GM21526 (cell line): ENCODE measurements around the gene RAB34.
"Not testable (repeated sequence)": the region's sequence is repeated elsewhere in the genome, so short reads cannot be mapped to it uniquely, and the experiment has no call there.

Source experiments
- ATAC-seq: cut with Tn5 transposase; IDR thresholded peaks from one replicate; pipeline ENCODE4 v1.9.1; 2021; ENCODE audit warnings: moderate library complexity; ENCODE audit not compliant: unreplicated experiment, low FRiP score

Gene RAB34

DNA sequence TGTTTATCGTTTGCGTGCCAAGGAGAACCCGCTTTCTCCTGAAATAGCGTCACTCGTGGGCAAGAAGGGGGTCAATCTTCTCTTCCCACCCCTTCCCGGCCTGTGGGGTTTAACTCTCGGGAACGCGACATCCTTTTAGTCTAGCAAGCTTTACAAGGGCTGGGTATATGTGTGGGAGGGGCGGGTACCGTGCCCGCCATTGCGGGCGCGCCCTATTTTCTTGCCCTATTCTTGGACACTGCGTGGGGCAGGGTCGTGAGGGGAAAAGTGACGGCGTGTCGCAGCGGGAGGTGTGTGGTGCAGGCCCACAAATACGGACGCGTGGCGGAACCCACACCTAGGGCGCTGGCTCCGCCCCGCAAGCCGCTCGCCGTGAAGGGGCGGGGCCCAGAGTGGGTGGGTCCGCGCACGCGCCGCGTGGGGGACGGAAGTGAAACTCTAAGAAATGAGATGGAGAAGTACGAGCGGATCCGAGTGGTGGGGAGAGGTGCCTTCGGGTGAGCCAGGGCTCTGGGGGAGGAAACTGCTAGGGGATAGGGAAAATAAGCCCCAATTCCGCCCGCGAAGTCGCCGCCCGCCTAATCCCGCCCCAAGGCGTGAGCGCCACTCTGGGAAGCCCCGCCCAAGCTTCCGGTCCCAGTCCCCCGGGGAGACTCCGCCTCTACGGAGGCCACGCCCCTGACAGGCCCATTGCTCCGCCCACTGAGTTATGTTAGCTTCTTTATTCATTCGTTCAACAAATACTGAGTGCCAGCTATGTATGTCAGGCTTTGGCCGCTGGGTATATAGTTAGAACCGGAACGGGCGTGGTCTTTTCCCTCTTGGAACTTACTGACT, 10.9 kb upstream of the RAB34 start, which contains the start of gene NEK8:
Gene NEK8 (plus strand): TSS at position 425 of the 837 bp plus-strand sequence. CDS start 26 bp downstream, at position 451.
- peak; percentile 36 for ATAC-seq

DNA sequence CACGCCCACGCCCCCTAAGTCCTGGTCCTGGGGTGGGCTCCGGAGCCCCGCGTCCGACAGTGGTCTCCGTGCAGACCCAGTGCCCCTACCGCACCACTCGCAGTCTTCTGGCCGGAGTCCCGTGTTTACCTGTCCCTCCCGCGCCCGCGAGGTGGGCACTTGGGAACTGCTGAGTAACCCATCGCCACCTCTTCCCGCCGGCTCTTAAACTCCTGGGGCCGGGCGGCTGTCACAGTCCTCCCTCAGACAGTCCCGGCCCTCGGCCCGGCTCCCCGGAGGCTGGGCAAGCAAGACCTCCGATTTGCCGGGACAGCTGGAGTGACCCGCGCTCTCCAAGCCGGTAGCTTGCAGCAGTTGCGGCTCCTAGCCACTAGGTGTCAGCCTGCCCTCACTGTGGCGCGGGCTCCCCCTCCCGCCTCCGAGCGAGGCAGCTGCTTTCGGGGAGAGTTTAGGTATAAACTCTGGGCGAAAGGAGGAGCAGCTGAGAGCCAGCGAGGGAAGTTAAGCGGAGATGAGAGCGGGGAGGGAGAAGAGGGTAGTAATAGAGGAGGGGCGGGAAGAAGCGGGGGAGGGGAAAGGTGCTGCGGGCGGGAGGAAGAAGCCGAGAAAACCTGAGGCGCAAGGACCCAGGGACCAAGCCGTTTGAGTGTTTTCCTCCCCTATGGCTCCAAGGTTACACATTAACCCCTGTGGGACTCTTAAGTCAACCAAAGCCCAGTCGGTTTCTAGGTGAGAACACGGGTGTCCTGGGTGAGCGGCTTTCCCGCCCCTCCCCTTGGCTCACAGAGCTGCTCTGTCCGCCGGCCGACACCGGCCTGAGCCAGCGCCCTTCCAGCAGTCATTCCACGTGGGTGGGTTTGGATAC, 9.2 kb upstream of the RAB34 start:
- peak; percentile 33 for ATAC-seq

DNA sequence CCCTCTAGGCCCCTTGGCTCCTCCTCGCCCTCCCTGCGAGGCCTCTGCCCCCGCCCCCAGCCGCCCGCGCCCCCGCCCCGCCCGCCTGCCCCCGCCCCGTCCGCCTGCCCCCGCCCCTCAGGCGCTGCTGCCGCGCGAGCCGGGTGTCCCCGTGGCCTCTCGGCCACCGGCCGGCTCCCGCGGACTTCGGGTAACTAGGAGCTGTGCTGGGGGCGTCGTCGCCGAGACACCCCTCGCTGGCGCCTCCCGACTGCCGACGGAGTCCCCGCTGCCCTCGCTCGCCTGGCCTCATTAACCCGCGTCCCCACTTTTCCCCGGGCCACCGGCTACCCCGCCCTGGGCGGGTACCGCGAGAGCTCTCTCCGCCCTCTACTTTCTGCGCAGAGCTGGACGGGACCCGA, 8.6 kb upstream of the RAB34 start, which contains the start of gene TLCD1:
Gene TLCD1 (minus strand): TSS at position 8 of the 401 bp plus-strand sequence. CDS start 136 bp downstream, outside the sequence.
- peak; percentile 12 for ATAC-seq

DNA sequence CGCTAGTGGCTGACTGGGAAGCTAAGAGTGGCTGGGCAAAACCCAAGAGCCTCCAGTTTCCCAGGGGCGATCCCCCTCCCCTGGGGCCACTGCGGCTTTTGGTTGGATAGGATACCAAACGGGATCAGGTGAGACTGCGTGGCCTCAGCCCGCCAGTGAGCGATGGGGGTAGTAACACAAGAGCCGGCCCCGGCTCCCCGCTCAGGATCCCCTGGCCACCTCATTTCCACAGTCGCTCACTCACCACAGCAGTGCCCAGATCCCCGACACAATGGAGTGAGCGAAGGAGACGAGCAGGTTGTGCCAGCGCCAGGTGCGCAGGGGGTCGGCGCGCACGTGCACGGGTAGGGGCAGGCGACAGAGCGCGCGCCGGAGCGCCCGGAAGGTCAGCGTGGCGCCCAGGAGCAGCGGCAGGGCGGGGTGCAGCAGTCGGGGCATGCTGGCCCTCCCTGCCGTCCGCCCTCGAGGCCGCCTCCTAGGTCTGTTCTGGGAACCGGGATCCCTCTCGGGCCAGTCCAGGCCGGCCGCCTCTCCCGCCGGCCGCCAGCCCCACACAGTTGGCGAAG, 8.1 kb upstream of the RAB34 start:
- ATAC-seq, result peak; percentile 12

DNA sequence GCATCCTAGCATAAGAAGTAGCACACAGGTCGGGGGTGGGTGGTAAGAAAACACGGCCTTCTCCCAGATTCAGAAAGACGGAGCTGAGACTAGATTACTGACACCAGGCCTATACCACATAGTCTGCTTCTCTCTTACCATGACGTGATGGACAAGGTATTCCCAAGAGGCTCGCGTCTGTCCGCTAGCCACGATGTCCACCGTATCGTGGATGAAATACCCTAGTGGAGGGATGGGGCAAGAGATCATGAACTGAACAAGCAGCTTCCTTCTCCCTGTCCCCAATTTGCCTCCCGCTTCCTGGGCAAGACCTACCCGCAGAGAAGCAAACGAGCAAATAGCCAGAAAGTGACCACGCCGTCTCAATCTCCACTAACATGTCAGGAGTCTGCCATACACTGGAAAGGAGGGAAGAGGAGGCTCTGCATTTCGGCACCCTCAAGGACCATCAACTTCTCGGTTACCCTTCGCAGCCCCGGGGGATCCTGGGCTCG, 7.5 kb upstream of the RAB34 start:
- ATAC-seq, result no peak

DNA sequence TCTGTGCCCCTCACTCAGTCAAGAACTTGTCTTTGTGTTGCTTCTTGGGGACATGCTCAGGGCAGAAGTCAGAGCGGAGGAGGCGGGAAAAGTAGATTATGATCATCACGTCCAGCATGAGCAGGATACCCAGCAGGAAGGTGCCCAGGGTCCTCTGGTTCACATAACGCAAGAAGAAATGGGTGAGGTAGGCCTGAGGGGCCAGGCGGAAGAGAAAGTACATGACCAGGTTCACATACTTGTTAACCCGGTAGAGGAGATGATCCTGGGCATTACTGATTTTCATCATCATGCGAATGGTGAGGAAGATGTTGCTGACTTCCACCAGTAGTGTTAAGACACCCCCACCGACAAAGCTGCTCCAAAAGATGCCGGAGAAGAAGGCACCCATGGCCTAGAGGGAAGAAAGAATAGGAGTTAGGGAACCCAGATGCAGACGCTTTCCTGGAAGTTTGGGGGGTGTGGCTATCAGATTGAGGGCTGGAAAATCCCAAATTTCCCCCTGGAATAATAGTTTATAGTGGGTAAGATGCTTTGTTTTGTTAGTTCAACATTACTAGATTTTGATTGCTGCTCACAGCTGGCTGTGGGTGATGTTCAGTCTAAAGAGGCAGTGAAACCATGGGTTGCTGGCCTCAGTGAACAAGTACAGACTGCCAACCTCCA, 7.0 kb upstream of the RAB34 start:
- ATAC-seq, result no peak

DNA sequence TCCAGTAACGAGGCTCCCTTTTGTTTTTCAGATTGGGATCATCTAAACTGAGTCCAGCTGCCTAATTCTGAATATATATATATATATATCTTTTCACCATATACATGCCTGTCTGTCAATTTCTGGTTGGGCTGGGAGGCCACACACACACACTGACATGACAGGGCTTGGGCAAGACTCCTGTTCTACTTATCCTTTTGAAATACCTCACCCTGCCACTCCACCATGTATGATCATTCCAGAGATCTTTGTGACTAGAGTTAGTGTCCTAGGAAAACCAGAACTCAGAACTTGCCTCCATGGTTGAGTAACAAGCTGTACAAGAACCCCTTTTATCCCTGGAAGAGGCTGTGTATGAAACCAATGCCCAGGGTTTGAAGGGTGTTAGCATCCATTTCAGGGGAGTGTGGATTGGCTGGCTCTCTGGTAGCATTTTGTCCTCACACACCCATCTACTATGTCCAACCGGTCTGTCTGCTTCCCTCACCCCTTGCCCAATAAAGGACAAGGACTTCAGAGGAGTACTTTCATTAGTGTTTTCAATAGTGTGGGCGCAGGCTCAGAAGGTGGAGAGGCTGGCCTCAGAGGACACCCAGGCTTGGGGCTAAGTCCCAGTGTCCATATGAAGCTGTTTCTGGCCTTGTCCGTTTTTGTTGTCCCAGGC, 6.3 kb upstream of the RAB34 start:
- not testable (repeated sequence) for ATAC-seq

DNA sequence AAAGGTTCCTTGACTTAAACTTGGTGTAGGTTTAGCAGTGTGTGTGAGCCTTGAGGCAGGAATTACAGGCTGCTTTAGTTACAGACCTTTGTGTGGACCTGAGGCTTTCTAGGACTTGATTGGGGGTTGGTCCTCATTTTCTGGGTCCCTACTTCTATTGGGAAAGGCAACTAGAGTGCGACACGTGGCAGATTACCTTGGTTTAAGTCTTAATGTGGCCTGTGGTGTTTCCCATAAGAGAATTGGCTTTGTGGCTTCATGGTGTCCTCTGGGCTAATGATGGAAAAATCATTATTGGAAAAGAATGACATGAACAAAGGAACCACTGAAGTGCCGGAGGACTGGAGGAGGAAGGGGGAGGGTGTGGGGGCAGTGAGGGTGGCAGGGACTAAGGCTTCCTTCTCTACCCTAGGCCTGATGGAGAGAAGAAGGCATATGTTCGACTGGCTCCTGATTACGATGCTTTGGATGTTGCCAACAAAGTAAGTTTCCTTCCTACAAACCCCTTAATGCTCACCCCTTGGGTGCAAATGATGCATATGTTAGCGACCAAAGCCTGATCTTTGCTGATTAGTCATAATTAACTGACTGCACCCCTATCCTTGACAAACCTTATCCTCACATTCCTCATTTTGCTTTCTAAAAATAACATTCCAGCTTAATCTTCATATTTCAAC, 5.6 kb upstream of the RAB34 start:
- no peak for ATAC-seq

DNA sequence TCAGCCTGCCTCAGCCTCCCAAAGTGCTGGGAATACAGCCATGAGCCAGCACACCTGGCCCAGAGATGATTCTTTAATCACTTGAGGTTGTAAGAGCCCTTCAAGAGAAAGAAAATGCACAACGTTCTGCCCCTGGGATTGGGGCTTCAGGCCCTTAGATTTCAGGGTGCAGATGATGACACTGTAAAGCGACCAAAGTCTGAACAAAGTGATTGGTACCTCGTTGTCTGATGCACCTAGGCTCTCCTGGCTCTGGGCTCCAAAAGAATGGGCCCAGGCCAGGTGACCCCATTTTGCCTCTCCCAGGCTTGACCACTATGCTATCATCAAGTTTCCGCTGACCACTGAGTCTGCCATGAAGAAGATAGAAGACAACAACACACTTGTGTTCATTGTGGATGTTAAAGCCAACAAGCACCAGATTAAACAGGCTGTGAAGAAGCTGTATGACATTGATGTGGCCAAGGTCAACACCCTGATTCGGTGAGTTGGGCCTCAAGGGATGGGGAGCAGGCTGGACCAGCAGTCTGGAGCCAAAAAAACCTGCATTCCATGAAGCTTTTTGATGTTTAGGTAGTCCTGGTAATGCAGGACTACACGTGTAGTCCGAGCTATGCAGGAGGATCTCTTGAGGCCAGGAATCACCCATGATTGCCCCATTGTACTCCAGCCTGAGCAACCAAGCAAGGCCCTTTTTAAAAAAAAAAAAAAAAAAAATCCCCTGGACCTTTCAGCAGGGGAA, 4.9 kb upstream of the RAB34 start:
- ATAC-seq, result no peak

DNA sequence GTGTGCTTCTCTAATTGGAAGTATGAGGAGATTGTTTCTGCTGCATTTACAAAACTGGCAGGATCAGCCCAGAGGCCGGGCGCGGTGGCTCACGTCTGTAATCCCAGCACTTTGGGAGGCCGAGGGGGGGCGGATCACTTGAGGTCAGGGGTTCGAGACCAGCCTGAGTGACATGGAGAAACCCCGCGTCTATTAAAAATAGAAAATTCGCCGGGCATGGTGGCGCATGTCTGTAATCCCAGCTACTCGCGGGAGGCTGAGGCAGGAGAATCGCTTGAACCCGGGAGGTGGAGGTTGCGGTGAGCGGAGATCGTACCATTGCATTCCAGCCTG, 3.3 kb upstream of the RAB34 start:
- ATAC-seq, result not testable (repeated sequence)

DNA sequence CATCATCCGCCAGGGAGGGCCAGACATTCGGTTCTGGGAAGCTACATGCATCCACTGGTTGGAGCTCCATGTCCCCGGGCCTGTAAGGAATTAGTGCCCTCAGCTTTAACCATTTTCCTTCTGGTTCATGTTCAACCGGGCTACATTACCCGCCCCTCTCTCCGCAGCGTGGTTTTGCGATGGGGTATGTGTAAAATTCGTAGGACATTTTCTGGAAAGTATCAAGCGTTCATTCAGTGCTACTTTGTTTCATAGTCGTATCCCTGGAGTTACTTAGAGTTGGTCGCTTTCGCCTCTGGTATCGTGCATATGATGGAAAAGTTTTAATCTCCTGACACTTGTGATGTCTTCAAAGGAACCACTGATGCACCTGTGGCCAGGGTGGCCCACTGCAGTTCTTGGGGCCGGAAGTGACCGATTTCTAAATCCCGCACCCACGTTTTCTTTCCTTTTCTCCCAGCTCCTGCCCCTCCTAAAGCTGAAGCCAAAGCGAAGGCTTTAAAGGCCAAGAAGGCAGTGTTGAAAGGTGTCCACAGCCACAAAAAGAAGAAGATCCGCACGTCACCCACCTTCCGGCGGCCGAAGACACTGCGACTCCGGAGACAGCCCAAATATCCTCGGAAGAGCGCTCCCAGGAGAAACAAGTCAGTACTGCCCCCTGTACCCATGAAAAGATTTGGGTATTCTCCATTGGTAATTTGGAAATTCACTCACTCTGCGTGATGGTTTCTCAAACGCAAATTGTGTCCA, 2.8 kb upstream of the RAB34 start:
- no peak for ATAC-seq

DNA sequence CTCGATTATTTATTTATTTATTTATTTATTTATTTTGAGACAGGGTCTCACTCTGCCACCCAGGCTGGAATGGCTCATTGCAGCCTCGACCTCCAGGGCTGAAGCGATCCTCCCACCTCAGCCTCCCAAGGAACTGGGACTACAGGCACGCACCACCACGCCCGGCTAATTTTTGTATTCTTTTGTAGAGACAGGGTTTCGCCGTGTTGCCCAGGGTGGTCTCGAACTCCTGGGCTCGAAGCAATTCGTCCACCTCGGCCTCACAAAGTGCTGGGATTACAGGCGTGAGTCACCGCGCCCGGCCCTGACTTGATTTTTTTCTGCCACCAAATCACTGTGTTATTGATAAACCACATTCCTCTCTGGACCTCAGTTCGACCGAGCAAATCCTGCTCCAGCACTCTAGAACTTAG, 1.4 kb upstream of the RAB34 start:
- peak; percentile 0 for ATAC-seq

DNA sequence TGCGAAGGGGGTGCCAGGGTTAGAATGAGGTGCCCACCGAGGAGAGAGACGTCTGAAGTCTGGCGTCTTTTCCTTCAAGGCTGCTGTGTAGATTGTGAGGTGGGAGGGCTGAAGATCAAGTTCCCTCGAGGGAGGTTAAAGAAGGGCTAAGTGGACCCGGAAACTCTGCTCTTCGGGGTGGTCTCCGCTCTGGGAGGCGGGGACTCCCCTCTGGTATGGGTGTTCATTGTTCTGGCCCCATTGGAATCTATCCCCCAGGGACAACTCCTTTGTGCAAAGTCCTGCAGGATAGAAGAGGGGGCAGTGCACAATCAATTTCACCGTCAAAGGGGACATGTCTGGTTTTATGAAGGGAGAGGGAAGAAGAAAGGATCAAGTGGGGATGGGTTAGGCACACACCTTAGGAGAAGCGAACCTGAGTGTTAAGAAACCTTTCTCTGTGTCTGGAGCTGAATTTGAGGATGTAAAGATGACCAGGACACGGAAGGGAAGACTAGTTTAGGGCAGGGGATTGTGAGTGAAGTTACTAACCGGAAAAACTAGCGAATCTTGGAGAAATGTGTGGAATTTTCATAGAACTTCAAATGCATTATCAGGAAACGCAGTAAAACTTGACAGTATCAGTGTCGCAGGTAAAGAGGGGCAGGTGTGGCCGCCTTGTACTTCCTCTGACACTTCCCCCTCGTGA, 809 bp upstream of the RAB34 start:
- no peak for ATAC-seq

DNA sequence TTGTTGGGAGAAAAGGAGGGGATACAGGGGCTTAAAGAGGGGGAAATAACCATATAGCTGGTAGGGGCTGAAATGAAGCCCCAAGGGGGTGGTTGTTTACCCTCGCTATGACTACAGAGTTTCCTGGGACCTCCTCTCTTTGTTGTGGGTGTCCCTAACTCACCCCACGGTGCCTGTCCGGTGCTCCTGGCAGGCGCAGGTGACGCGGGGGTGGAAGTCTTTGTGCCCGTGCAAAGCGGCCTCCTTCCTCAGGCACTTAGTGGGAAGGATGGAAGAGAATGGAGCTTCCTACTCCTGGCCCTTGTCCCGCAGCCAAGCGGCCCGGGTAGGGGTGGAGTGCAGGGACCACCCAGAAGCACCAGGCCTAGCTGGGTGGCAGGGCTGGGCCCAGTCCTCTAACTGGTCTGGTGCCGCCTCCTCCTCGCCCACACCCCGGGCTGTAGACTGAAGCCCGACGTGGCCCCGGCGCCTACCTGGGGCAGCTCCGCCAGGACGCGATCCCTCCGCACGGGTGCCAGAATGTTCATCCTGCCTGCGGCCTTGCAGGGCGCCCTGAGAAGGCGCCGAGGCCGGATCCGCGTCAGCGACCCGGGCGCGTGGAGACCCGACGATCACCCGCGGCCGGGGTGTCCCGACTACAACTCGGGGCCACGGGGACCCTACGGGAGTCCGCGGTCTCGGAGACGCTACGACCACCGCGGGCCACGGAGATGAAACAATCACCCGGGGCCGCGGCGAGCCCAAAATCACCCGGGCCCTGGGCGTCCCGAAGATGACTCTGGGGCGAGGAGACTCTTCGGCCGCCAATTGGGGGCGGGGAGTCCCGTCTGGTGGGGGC, 709 bp downstream of the RAB34 start:
- no peak for ATAC-seq

DNA sequence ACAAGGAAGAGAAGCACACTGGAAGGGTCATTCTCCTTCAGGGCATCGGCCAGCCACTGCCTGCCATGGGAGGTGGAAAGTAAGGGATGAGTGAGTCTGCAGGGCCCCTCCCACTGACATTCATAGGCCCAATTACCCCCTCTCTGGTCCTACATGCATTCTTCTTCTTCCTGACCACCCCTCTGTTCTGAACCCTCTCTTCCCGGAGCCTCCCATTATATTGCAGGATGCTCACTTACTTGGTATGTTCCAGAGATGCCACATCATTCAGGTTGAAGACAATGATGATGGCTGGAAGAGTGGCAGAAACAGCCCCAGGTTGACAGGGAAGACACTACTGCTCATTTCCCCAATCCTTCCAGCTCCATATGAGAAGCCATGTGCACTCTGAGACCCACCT, 2.5 kb downstream of the RAB34 start:
- no peak for ATAC-seq

DNA sequence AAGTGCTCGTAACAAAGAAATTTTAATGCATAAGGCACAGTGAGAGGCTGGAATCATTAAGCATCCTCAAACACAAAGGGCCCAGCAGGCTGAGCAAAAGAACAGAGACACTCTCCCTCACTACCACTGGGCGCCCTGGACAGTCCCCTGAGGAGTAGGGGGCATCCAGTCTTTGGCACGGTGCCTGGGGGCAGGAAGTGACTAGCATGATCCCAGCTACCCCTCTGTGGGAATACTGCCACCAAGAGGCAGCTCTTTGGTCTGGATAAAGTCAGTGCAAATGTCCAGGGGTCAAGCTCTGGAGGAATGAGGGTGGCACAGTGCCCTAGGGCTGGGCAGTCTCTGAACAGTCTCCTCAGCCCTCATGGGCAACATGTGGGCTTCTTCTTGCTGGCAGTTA, 3.4 kb downstream of the RAB34 start:
- ATAC-seq, result no peak
